Stomach (tissue), 4 donors: Measurements from ENCODE around the gene VPS13D.

Source experiments
- EP300 ChIP-seq: sonication (generic); formaldehyde crosslinking; IDR thresholded peaks from one replicate; pipeline ENCODE4 v1.6.1; 2017; ENCODE audit warnings: antibody characterized with exemption
- POLR2A ChIP-seq, 4 donors: fragments of 450-650 bp; IDR thresholded peaks; one replicate each; pipeline ENCODE4 v1.6.1; 2016; ENCODE audit warnings: antibody characterized with exemption in 4 of 4, control low read depth in 2 of 4, mild to moderate bottlenecking in 1 of 4, moderate library complexity in 1 of 4
- POLR2AphosphoS5 ChIP-seq, 3 donors: sonication (generic); formaldehyde crosslinking; IDR thresholded peaks; one replicate each; pipeline ENCODE4 v1.6.1; 2016; ENCODE audit warnings: antibody characterized with exemption in 3 of 3
- TF ChIP-seq, protein P1 (sequence below), 7 experiments: fragments of 450-650 bp in 4 of 7; fragments of 200-600 bp in 3 of 7; sonication (generic) in 3 of 7; IDR thresholded peaks; one replicate each; pipeline ENCODE4 v1.5.1; 2016 to 2019; ENCODE audit warnings: antibody characterized with exemption in 7 of 7, control low read depth in 2 of 7, mild to moderate bottlenecking in 1 of 7

GRCh38 chr1:12201352-12202189, 28.3 kb upstream of the VPS13D start:
- no peak for TF ChIP-seq POLR2A (IDR thresholded peaks at IDR 0.05)
- TF ChIP-seq, protein P1, sequence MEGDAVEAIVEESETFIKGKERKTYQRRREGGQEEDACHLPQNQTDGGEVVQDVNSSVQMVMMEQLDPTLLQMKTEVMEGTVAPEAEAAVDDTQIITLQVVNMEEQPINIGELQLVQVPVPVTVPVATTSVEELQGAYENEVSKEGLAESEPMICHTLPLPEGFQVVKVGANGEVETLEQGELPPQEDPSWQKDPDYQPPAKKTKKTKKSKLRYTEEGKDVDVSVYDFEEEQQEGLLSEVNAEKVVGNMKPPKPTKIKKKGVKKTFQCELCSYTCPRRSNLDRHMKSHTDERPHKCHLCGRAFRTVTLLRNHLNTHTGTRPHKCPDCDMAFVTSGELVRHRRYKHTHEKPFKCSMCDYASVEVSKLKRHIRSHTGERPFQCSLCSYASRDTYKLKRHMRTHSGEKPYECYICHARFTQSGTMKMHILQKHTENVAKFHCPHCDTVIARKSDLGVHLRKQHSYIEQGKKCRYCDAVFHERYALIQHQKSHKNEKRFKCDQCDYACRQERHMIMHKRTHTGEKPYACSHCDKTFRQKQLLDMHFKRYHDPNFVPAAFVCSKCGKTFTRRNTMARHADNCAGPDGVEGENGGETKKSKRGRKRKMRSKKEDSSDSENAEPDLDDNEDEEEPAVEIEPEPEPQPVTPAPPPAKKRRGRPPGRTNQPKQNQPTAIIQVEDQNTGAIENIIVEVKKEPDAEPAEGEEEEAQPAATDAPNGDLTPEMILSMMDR (IDR thresholded peaks at IDR 0.05) = no peak
- no peak for TF ChIP-seq EP300
- TF ChIP-seq POLR2AphosphoS5 (IDR thresholded peaks at IDR 0.05) = no peak
